SK-N-SH (cell line): ENCODE results near the gene DYRK1A. TPM values are rescaled to one million over a fixed set of nuclear protein-coding genes. Genes with fewer than 3 reads are reported as not detected.

Experiments
- CTCF ChIA-PET: fragments of 300-600, 350-600 bp; formaldehyde crosslinking; extraction: SDS; loops from one replicate; lab custom pipeline; 2021; lab: Yijun Ruan, JAX
- POLR2A ChIA-PET: fragments of 350-600 bp; sonication (Branson Sonifier 250); formaldehyde crosslinking; extraction: SDS; loops from one replicate; lab custom pipeline; 2020; ENCODE audit warnings: antibody characterized with exemption, inconsistent platforms; lab: Yijun Ruan, JAX
- DNase-seq: peaks from one replicate; pipeline ENCODE4 v3.0.0; 2012
- H2AFZ ChIP-seq: fragments of 200-600 bp; sonication (generic); 2 replicates; pipeline ENCODE4 v1.8.1; 2016; ENCODE audit warnings: antibody characterized with exemption, mild to moderate bottlenecking, low read depth
- H3F3A ChIP-seq: fragments of 200-600 bp; sonication (generic); replicated peaks from 2 replicates; pipeline ENCODE3; 2016; ENCODE audit warnings: antibody characterized with exemption, mild to moderate bottlenecking; ENCODE audit not compliant: insufficient read depth
- H3K27ac ChIP-seq, 2 experiments: fragments of 200-500 bp in 1 of 2; fragments of 200-600 bp in 1 of 2; sonication (Bioruptor generic) in 1 of 2; sonication (generic), shearing (Covaris generic) in 1 of 2; 2 replicates each; pipeline versions ENCODE4 v1.5.1 to v1.6.1; 2014 to 2016; ENCODE audit warnings: low read depth in 2 of 2, inconsistent platforms in 1 of 2, low read length in 1 of 2, mild to moderate bottlenecking in 1 of 2, mixed read lengths in 1 of 2
- H3K27me3 ChIP-seq: fragments of 200-600 bp; sonication (generic), shearing (Covaris generic); 2 replicates; pipeline ENCODE4 v1.6.1; 2016; ENCODE audit warnings: mixed run types; ENCODE audit not compliant: insufficient read depth
- H3K36me3 ChIP-seq, 2 experiments: fragments of 200-500 bp in 1 of 2; fragments of 200-600 bp in 1 of 2; sonication (Bioruptor generic) in 1 of 2; sonication (generic) in 1 of 2; replicated peaks in 1 of 2; 2 replicates each; pipeline versions ENCODE3 to v1.5.1; 2014 to 2016; ENCODE audit warnings: low read length in 1 of 2, mild to moderate bottlenecking in 1 of 2; ENCODE audit not compliant: insufficient read depth in 2 of 2, control insufficient read depth in 1 of 2
- H3K4me1 ChIP-seq, 2 experiments: fragments of 200-500 bp in 1 of 2; fragments of 200-600 bp in 1 of 2; sonication (Bioruptor generic) in 1 of 2; sonication (generic), shearing (Covaris generic) in 1 of 2; 2 replicates each; pipeline versions ENCODE4 v1.5.1 to v1.6.1; 2014 to 2016; ENCODE audit warnings: low read depth in 1 of 2, low read length in 1 of 2, mixed run types in 1 of 2; ENCODE audit not compliant: insufficient read depth in 2 of 2, control insufficient read depth in 1 of 2
- H3K4me2 ChIP-seq: fragments of 200-600 bp; sonication (generic), shearing (Covaris generic); 2 replicates; pipeline ENCODE4 v1.6.1; 2017; ENCODE audit warnings: mixed run types
- H3K4me3 ChIP-seq, 2 experiments: fragments of 200-500 bp in 1 of 2; fragments of 200-600 bp in 1 of 2; sonication (Bioruptor generic) in 1 of 2; sonication (generic), shearing (Covaris generic) in 1 of 2; 2 replicates each; pipeline versions ENCODE4 v1.5.1 to v1.8.1; 2014 to 2016; ENCODE audit warnings: low read depth in 2 of 2, inconsistent platforms in 1 of 2, low read length in 1 of 2, mild to moderate bottlenecking in 1 of 2, mixed read lengths in 1 of 2, moderate library complexity in 1 of 2
- H3K79me2 ChIP-seq: fragments of 200-600 bp; sonication (generic); 2 replicates; pipeline ENCODE4 v1.8.1; 2017; ENCODE audit warnings: mild to moderate bottlenecking; ENCODE audit not compliant: insufficient read depth
- H3K9ac ChIP-seq: fragments of 200-600 bp; sonication (generic); 2 replicates; pipeline ENCODE4 v1.6.1; 2017; ENCODE audit warnings: mixed run types
- H3K9me2 ChIP-seq: fragments of 200-600 bp; sonication (generic); 2 replicates; pipeline ENCODE4 v1.6.1; 2017; ENCODE audit warnings: mixed run types
- H3K9me3 ChIP-seq: fragments of 200-600 bp; sonication (generic); 2 replicates; pipeline ENCODE4 v1.6.1; 2017; ENCODE audit warnings: mixed run types, mild to moderate bottlenecking, moderate library complexity
- H4K20me1 ChIP-seq: fragments of 200-600 bp; sonication (generic); 2 replicates; pipeline ENCODE4 v1.6.1; 2017; ENCODE audit warnings: mild to moderate bottlenecking, mixed run types; ENCODE audit not compliant: insufficient read depth
- CHD2 ChIP-seq: fragments of 150-350 bp; IDR thresholded peaks from 2 replicates; pipeline ENCODE4 v1.6.1; 2018; ENCODE audit warnings: low read length; ENCODE audit not compliant: partially characterized antibody
- EZH2phosphoT487 ChIP-seq: fragments of 200-600 bp; sonication (generic); IDR thresholded peaks from 2 replicates; pipeline ENCODE4 v1.6.1; 2017; ENCODE audit warnings: low read depth, mixed run types, mild to moderate bottlenecking, antibody characterized with exemption, moderate library complexity, borderline replicate concordance
- FOXJ3 ChIP-seq: sonication (generic); formaldehyde crosslinking; IDR thresholded peaks from 2 replicates; pipeline ENCODE4 v1.5.1; 2020; ENCODE audit warnings: mild to moderate bottlenecking, missing genetic modification reagents
- GABPA ChIP-seq: IDR thresholded peaks from 2 replicates; pipeline ENCODE4 v1.4.0; 2012; ENCODE audit warnings: low read depth, mild to moderate bottlenecking
- IRF3 ChIP-seq: fragments of 150-350 bp; IDR thresholded peaks from 2 replicates; pipeline ENCODE4 v1.6.1; 2016; ENCODE audit warnings: mild to moderate bottlenecking, low read depth, low read length
- JUND ChIP-seq: IDR thresholded peaks from 2 replicates; pipeline ENCODE4 v1.4.0; 2012
- MEF2A ChIP-seq: IDR thresholded peaks from 2 replicates; pipeline ENCODE4 v1.4.0; 2012; ENCODE audit warnings: low read depth, borderline replicate concordance
- MXI1 ChIP-seq: IDR thresholded peaks from 2 replicates; pipeline ENCODE4 v1.6.1; 2012; ENCODE audit warnings: mild to moderate bottlenecking, low read depth, low read length, improper control_type of control experiment
- NFIC ChIP-seq: IDR thresholded peaks from 2 replicates; pipeline ENCODE4 v1.4.0; 2012; ENCODE audit warnings: borderline replicate concordance
- NRF1 ChIP-seq: IDR thresholded peaks from 2 replicates; pipeline ENCODE4 v1.6.1; 2012; ENCODE audit warnings: low read depth, mild to moderate bottlenecking, low read length
- POLR2AphosphoS5 ChIP-seq: IDR thresholded peaks from 2 replicates; pipeline ENCODE4 v1.6.1; 2012; ENCODE audit warnings: low read depth, low read length
- RAD21 ChIP-seq: IDR thresholded peaks from 2 replicates; pipeline ENCODE4 v1.6.1; 2012; ENCODE audit warnings: mild to moderate bottlenecking, low read length
- RFX5 ChIP-seq: IDR thresholded peaks from 2 replicates; pipeline ENCODE4 v1.6.1; 2012; ENCODE audit warnings: mild to moderate bottlenecking, improper control_type of control experiment, low read length
- SIN3A ChIP-seq: IDR thresholded peaks from 2 replicates; pipeline ENCODE4 v1.6.1; 2012; ENCODE audit warnings: low read depth, mild to moderate bottlenecking, low read length, moderate library complexity, borderline replicate concordance
- TAF1 ChIP-seq: IDR thresholded peaks from 2 replicates; pipeline ENCODE4 v1.6.1; 2012; ENCODE audit warnings: low read depth, mild to moderate bottlenecking, low read length, moderate library complexity, borderline replicate concordance
- TCF12 ChIP-seq: IDR thresholded peaks from 2 replicates; pipeline ENCODE4 v1.4.0; 2012
- TEAD4 ChIP-seq: IDR thresholded peaks from 2 replicates; pipeline ENCODE4 v1.4.0; 2012; ENCODE audit warnings: mild to moderate bottlenecking, borderline replicate concordance; ENCODE audit not compliant: insufficient read depth
- YY1 ChIP-seq: IDR thresholded peaks from 2 replicates; pipeline ENCODE4 v1.4.0; 2012; ENCODE audit warnings: low read depth, mild to moderate bottlenecking
- WGBS: methylation state at CpG from one replicate; pipeline ENCODE4 v1.1.6; 2017; ENCODE audit warnings: low lambda C conversion rate; 5-methylcytosine and 5-hydroxymethylcytosine counted together
- polyA plus RNA-seq, 3 experiments: library from polyadenylated mRNA; depleted of rRNA; stranded (reverse); fragments of >200 nt; gene quantifications; 2 replicates each; pipeline ENCODE4 v1.2.3, GENCODE V29; 2012
- TF ChIP-seq, protein P1 (sequence below): IDR thresholded peaks from 2 replicates; pipeline ENCODE4 v1.6.1; 2012; ENCODE audit warnings: mild to moderate bottlenecking, low read depth, low read length, moderate library complexity
- TF ChIP-seq, protein P2 (sequence below): IDR thresholded peaks from 2 replicates; pipeline ENCODE4 v1.4.0; 2012; ENCODE audit warnings: low read depth

The DYRK1A gene
- polyA plus RNA-seq, 1 of the 3 experiments (the other 2 are of a cell fraction) = 19.3 TPM

GRCh38 chr21:37421306-37421705, 54.7 kb downstream of the DYRK1A start:
- H3K79me2 ChIP-seq = peaks cover 100% of the 10 kb centered on the region
- H3K27me3 ChIP-seq = no peaks in the 10 kb centered on the region
- peaks cover 65% of the 10 kb centered on the region for H4K20me1 ChIP-seq
- H3K9me3 ChIP-seq = no peaks in the 10 kb centered on the region
- CTCF ChIA-PET = interaction anchor here (1.0 kb wide), 1 partner anchor 42 kb away, joined by 3 read pairs; no protein-coding TSS in a partner anchor
- no peak overlapping the region for H3K4me3 ChIP-seq
- H3F3A ChIP-seq = peaks cover 3% of the 10 kb centered on the region
- H3K4me1 ChIP-seq = no peaks in the 10 kb centered on the region; a peak in 3 of 4 replicates
- WGBS = 97% methylated on average over 8 of the region's 8 CpGs
- no peak for TF ChIP-seq RAD21
- TF ChIP-seq MEF2A = no peak
- TF ChIP-seq SIN3A = no peak
- TF ChIP-seq NRF1 = no peak
- no peak for TF ChIP-seq JUND
- no peak for TF ChIP-seq TAF1
- no peak for TF ChIP-seq NFIC
- no peak for TF ChIP-seq TEAD4
- TF ChIP-seq EZH2phosphoT487 = no peak
- TF ChIP-seq RFX5 = no peak
- no peak for TF ChIP-seq YY1
- no peak for TF ChIP-seq CHD2
- TF ChIP-seq POLR2AphosphoS5 = no peak
- TF ChIP-seq, protein P1, sequence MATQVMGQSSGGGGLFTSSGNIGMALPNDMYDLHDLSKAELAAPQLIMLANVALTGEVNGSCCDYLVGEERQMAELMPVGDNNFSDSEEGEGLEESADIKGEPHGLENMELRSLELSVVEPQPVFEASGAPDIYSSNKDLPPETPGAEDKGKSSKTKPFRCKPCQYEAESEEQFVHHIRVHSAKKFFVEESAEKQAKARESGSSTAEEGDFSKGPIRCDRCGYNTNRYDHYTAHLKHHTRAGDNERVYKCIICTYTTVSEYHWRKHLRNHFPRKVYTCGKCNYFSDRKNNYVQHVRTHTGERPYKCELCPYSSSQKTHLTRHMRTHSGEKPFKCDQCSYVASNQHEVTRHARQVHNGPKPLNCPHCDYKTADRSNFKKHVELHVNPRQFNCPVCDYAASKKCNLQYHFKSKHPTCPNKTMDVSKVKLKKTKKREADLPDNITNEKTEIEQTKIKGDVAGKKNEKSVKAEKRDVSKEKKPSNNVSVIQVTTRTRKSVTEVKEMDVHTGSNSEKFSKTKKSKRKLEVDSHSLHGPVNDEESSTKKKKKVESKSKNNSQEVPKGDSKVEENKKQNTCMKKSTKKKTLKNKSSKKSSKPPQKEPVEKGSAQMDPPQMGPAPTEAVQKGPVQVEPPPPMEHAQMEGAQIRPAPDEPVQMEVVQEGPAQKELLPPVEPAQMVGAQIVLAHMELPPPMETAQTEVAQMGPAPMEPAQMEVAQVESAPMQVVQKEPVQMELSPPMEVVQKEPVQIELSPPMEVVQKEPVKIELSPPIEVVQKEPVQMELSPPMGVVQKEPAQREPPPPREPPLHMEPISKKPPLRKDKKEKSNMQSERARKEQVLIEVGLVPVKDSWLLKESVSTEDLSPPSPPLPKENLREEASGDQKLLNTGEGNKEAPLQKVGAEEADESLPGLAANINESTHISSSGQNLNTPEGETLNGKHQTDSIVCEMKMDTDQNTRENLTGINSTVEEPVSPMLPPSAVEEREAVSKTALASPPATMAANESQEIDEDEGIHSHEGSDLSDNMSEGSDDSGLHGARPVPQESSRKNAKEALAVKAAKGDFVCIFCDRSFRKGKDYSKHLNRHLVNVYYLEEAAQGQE = no peak
- TF ChIP-seq GABPA = no peak
- no peak for TF ChIP-seq TCF12
- no peak for TF ChIP-seq MXI1
- no peak for TF ChIP-seq IRF3
- TF ChIP-seq FOXJ3 (CRISPR knock-in tag) = no peak
- TF ChIP-seq, protein P2, sequence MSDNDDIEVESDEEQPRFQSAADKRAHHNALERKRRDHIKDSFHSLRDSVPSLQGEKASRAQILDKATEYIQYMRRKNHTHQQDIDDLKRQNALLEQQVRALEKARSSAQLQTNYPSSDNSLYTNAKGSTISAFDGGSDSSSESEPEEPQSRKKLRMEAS = no peak
- no peak overlapping the region for H3K4me2 ChIP-seq
- no peak overlapping the region for H2AFZ ChIP-seq
- POLR2A ChIA-PET = no interaction called here
- no peak for DNase-seq
- H3K9ac ChIP-seq = no peak overlapping the region
- no peaks in the 10 kb centered on the region for H3K9me2 ChIP-seq
- peaks cover 32 to 39% of the 10 kb centered on the region in 2 experiments for H3K36me3 ChIP-seq
- H3K27ac ChIP-seq = no peak overlapping the region
